Astrocyte (in vitro differentiated cells and primary cell): ENCODE measurements around the gene ADGRB2. TPM values are rescaled to one million over a fixed set of nuclear protein-coding genes. Genes with fewer than 3 reads are reported as not detected.

Experiments
- DNase-seq: peaks from one replicate; pipeline ENCODE4 v3.0.0-alpha.2; 2010; ENCODE audit warnings: low read depth
- FAIRE-seq: peaks from 2 replicates; lab custom pipeline; 2011; peaks lifted over from hg19 to GRCh38; lab: Jason Lieb, UNC
- H2AFZ ChIP-seq: 2 replicates; pipeline ENCODE4 v1.6.0; 2012; ENCODE audit warnings: low read depth, low read length, inconsistent platforms
- H3K27ac ChIP-seq: 2 replicates; pipeline ENCODE4 v1.5.1; 2011; ENCODE audit warnings: low read depth, low read length, inconsistent platforms
- H3K27me3 ChIP-seq: 2 replicates; pipeline ENCODE4 v1.6.0; 2011; ENCODE audit warnings: low read length, inconsistent platforms; ENCODE audit not compliant: insufficient read depth
- H3K36me3 ChIP-seq: 2 replicates; pipeline ENCODE4 v1.5.1; 2011; ENCODE audit warnings: low read length, inconsistent platforms; ENCODE audit not compliant: insufficient read depth
- H3K4me1 ChIP-seq: 2 replicates; pipeline ENCODE4 v1.5.1; 2011; ENCODE audit warnings: low read length, inconsistent platforms; ENCODE audit not compliant: insufficient read depth
- H3K4me2 ChIP-seq: 2 replicates; pipeline ENCODE4 v1.6.0; 2012; ENCODE audit warnings: low read length, inconsistent platforms
- H3K4me3 ChIP-seq: 2 replicates; pipeline ENCODE4 v1.5.1; 2011; ENCODE audit warnings: low read depth, mild to moderate bottlenecking, low read length, inconsistent platforms; ENCODE audit not compliant: insufficient read depth
- H3K79me2 ChIP-seq: 2 replicates; pipeline ENCODE4 v1.6.0; 2012; ENCODE audit warnings: mild to moderate bottlenecking, low read length, inconsistent platforms; ENCODE audit not compliant: insufficient read depth
- H3K9ac ChIP-seq: 2 replicates; pipeline ENCODE4 v1.6.0; 2012; ENCODE audit warnings: mild to moderate bottlenecking, low read length, inconsistent platforms
- H3K9me3 ChIP-seq: 2 replicates; pipeline ENCODE4 v1.5.1; 2012; ENCODE audit warnings: low read depth, mild to moderate bottlenecking, low read length, inconsistent platforms; ENCODE audit not compliant: insufficient read depth
- H4K20me1 ChIP-seq: 2 replicates; pipeline ENCODE4 v1.6.0; 2012; ENCODE audit warnings: low read length, inconsistent platforms; ENCODE audit not compliant: insufficient read depth
- H3K27ac Mint-ChIP-seq: one replicate; pipeline ENCODE4 v1.8.0; 2021; ENCODE audit warnings: mild to moderate bottlenecking, mixed read lengths; ENCODE audit not compliant: unreplicated experiment
- H3K27me3 Mint-ChIP-seq: one replicate; pipeline ENCODE4 v1.8.0; 2021; ENCODE audit warnings: low read depth, mixed read lengths; ENCODE audit not compliant: unreplicated experiment
- H3K36me3 Mint-ChIP-seq: one replicate; pipeline ENCODE4 v1.8.0; 2021; ENCODE audit warnings: low read depth, mixed read lengths; ENCODE audit not compliant: unreplicated experiment
- H3K4me1 Mint-ChIP-seq: one replicate; pipeline ENCODE4 v1.8.0; 2021; ENCODE audit warnings: low read depth, mixed read lengths; ENCODE audit not compliant: unreplicated experiment
- H3K4me3 Mint-ChIP-seq: one replicate; pipeline ENCODE4 v1.8.0; 2021; ENCODE audit warnings: mild to moderate bottlenecking, moderate library complexity, mixed read lengths; ENCODE audit not compliant: unreplicated experiment
- H3K9me3 Mint-ChIP-seq: one replicate; pipeline ENCODE4 v1.8.0; 2021; ENCODE audit warnings: mild to moderate bottlenecking, mixed read lengths; ENCODE audit not compliant: unreplicated experiment
- EZH2 ChIP-seq: IDR thresholded peaks from 2 replicates; pipeline ENCODE4 v1.6.1; 2012; ENCODE audit warnings: mild to moderate bottlenecking, low read length, inconsistent platforms; ENCODE audit not compliant: insufficient read depth
- total RNA-seq: library from RNA; stranded (reverse); gene quantifications from 2 replicates; pipeline ENCODE4 v1.2.1, GENCODE V29; 2021
- TF ChIP-seq, protein P1 (sequence below): IDR thresholded peaks from 2 replicates; pipeline ENCODE4 v1.5.1; 2011; ENCODE audit warnings: low read depth, mild to moderate bottlenecking, inconsistent platforms, low read length, moderate library complexity; ENCODE audit not compliant: insufficient read depth

The ADGRB2 gene
- total RNA-seq, 1 donor from 2014 or later = 25.8 TPM

DNA sequence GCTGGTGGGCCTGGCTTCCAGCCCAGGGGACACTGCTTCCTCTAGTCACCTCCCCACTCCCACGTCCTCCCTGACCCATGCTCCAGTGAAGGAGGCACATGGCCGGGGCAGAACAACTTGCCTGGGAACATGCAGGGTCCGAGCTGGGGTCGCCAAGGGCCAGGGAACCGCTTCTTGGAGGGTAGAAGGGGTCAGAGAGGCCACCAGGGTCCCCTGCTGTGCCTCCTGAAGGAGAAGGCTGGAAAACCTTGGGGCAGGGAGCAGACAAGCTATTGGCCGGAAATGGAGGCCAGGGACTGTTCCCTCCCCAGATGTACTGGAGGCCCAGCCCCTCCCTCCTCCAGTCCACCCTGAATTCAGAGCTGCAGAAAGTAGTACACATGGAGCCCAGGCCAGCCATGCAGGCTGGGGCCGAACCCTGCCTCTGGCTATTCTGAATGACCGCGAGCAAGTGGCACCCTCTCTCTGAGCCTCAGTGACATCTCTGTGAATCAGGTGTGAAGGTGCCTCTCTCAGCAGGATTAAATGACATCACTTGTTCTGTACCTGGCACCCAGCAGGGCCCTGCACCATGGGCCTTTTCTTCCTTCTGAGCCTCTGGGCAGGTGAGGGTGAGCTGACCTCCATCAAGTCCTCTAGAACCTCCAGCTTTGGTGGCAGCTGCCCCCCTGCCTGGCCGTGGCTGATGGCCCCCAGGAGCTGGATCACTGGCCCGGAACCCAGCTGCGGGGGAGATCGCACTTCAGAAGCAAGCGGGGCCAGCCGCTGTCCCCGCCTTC, 35.9 kb upstream of the ADGRB2 start:
- Histone ChIP-seq H3K36me3 (no peaks in the 10 kb centered on the region), H3K27ac (no peak overlapping the region), H3K27me3 (no peaks in the 10 kb centered on the region), H2AFZ (no peak overlapping the region), H3K4me2 (peak overlapping the region; percentile 99), H3K79me2 (peaks cover 36% of the 10 kb centered on the region), H4K20me1 (peaks cover 25% of the 10 kb centered on the region), H3K4me3 (no peak overlapping the region), H3K4me1 (peaks cover 33% of the 10 kb centered on the region), H3K9me3 (no peaks in the 10 kb centered on the region), H3K9ac (no peak overlapping the region)
- TF ChIP-seq, protein P1, sequence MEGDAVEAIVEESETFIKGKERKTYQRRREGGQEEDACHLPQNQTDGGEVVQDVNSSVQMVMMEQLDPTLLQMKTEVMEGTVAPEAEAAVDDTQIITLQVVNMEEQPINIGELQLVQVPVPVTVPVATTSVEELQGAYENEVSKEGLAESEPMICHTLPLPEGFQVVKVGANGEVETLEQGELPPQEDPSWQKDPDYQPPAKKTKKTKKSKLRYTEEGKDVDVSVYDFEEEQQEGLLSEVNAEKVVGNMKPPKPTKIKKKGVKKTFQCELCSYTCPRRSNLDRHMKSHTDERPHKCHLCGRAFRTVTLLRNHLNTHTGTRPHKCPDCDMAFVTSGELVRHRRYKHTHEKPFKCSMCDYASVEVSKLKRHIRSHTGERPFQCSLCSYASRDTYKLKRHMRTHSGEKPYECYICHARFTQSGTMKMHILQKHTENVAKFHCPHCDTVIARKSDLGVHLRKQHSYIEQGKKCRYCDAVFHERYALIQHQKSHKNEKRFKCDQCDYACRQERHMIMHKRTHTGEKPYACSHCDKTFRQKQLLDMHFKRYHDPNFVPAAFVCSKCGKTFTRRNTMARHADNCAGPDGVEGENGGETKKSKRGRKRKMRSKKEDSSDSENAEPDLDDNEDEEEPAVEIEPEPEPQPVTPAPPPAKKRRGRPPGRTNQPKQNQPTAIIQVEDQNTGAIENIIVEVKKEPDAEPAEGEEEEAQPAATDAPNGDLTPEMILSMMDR = no peak
- TF ChIP-seq EZH2 = no peak
- Mint-ChIP-seq H3K4me1 (peaks cover 20% of the 10 kb centered on the region), H3K36me3 (no peaks in the 10 kb centered on the region), H3K9me3 (no peaks in the 10 kb centered on the region), H3K4me3 (no peak overlapping the region), H3K27me3 (no peaks in the 10 kb centered on the region), H3K27ac (no peak overlapping the region)
- DNase-seq (no peak), FAIRE-seq (no peak)

DNA sequence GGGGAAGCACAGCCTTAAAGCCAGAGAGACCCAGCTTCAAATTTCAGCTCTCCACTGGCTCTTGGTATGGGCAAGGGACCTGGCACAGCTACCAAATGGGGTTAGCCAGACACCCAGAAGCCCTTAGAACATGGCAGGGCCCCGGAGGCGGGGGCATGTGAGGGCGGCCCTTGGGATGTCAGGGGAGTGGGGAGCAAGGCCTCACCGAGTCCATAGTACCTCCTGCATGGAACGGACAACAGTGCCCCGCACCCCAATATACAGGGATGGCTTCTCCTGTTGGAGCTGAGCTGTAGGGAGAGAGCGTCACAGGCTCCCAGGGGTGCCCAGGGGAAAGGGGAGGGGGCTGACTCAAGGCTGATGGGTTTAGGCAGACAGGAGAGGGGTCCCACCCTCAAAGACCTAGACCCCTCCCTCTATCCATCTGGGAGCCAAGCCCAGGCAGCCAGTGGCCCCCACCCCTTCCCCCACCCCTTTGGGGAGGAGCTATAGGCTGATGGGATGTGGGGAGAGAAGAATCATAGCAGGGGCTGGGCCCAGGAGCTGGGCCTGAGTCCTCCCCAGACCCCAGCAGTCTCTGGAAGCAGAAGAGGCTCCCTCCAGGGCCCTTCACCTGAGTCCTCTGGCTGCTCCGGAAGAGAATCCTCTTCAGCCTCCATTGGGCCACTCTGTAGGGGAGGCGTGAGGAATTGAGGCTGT, 35.2 kb upstream of the ADGRB2 start:
- H3K27me3 ChIP-seq = no peaks in the 10 kb centered on the region
- H3K27ac ChIP-seq = peak overlapping the region; percentile 72
- FAIRE-seq (no peak), DNase-seq (no peak)
- peak overlapping the region; percentile 44 for H2AFZ ChIP-seq
- peaks cover 42% of the 10 kb centered on the region for H3K79me2 ChIP-seq
- peaks cover 38% of the 10 kb centered on the region for H3K4me1 ChIP-seq
- peak overlapping the region; percentile 94 for H3K9ac ChIP-seq
- TF ChIP-seq, protein P1 = no peak
- no peak for TF ChIP-seq EZH2
- peaks cover 20% of the 10 kb centered on the region for H3K4me1 Mint-ChIP-seq
- peaks cover 31% of the 10 kb centered on the region for H4K20me1 ChIP-seq
- no peaks in the 10 kb centered on the region for H3K9me3 ChIP-seq
- H3K36me3 ChIP-seq = no peaks in the 10 kb centered on the region
- no peaks in the 10 kb centered on the region for H3K36me3 Mint-ChIP-seq
- no peaks in the 10 kb centered on the region for H3K27me3 Mint-ChIP-seq
- no peaks in the 10 kb centered on the region for H3K9me3 Mint-ChIP-seq
- no peak overlapping the region for H3K27ac Mint-ChIP-seq
- peak overlapping the region; percentile 99 for H3K4me2 ChIP-seq
- peak overlapping the region; percentile 97 for H3K4me3 ChIP-seq
- no peak overlapping the region for H3K4me3 Mint-ChIP-seq
